ENCODE measurements around the gene BECN2.

The BECN2 gene

GRCh38 chr1:241964550-241965282 lies 7.1 kb downstream of the BECN2 start:
- no peaks in the 10 kb centered on the region for H4K20me1 ChIP-seq (ENCODE audit: insufficient read depth, low read length)
- no peaks in the 10 kb centered on the region for H3K36me3 ChIP-seq (ENCODE audit: insufficient read depth, low read length)
- no peaks in the 10 kb centered on the region for H3K4me1 ChIP-seq (ENCODE audit: insufficient read depth, low read length)
- H3K9me3 ChIP-seq (ENCODE audit: insufficient read depth, low read length, severe bottlenecking): no peaks in the 10 kb centered on the region
- no peak overlapping the region for H3K9ac ChIP-seq (ENCODE audit: low read depth, low read length)
- H2AFZ ChIP-seq (ENCODE audit: low read depth, low read length): no peak overlapping the region
- no peak overlapping the region for H3K4me2 ChIP-seq (ENCODE audit: insufficient read depth, low read length)
- H3K27me3 ChIP-seq (ENCODE audit: insufficient read depth, low read length, poor library complexity): no peaks in the 10 kb centered on the region
- ATAC-seq (ENCODE audit: insufficient read depth, low read depth): no peak
- H3K79me2 ChIP-seq (ENCODE audit: insufficient read depth, low read length): no peaks in the 10 kb centered on the region
- H3K4me3 ChIP-seq (ENCODE audit: low read depth in 1 of 2, low read length in 2 of 2): no peak overlapping the region
- no peak for DNase-seq
- H3K27ac ChIP-seq (ENCODE audit: low read length): no peak overlapping the region
- no peak for TF ChIP-seq EZH2 (IDR thresholded peaks at IDR 0.05; ENCODE audit: borderline replicate concordance, low read depth, low read length, severe bottlenecking)
- no peak for TF ChIP-seq CTCF (IDR thresholded peaks at IDR 0.05; ENCODE audit: borderline replicate concordance, extremely low read depth, low read length, poor library complexity, severe bottlenecking)

- ATAC-seq (ENCODE audit: insufficient read depth, low read depth) (no peak), DNase-seq (no peak)
- H3K36me3 ChIP-seq (ENCODE audit: insufficient read depth, low read length): no peaks in the 10 kb centered on the region
- H3K27me3 ChIP-seq (ENCODE audit: insufficient read depth, low read length, poor library complexity): no peaks in the 10 kb centered on the region
- no peak for TF ChIP-seq EZH2 (IDR thresholded peaks at IDR 0.05; ENCODE audit: borderline replicate concordance, low read depth, low read length, severe bottlenecking)
- no peak for TF ChIP-seq CTCF (IDR thresholded peaks at IDR 0.05; ENCODE audit: borderline replicate concordance, extremely low read depth, low read length, poor library complexity, severe bottlenecking)
- no peak overlapping the region for H3K9ac ChIP-seq (ENCODE audit: low read depth, low read length)
- H3K4me1 ChIP-seq (ENCODE audit: insufficient read depth, low read length): no peaks in the 10 kb centered on the region
- H3K4me2 ChIP-seq (ENCODE audit: insufficient read depth, low read length): no peak overlapping the region
- H3K9me3 ChIP-seq (ENCODE audit: insufficient read depth, low read length, severe bottlenecking): no peaks in the 10 kb centered on the region
- no peaks in the 10 kb centered on the region for H4K20me1 ChIP-seq (ENCODE audit: insufficient read depth, low read length)
- no peak overlapping the region for H2AFZ ChIP-seq (ENCODE audit: low read depth, low read length)
- H3K4me3 ChIP-seq (ENCODE audit: low read depth in 1 of 2, low read length in 2 of 2): no peak overlapping the region
- H3K27ac ChIP-seq (ENCODE audit: low read length): no peak overlapping the region
- no peaks in the 10 kb centered on the region for H3K79me2 ChIP-seq (ENCODE audit: insufficient read depth, low read length)
Measured at GRCh38 chr1:241968611-241969010, 11.0 kb downstream of the BECN2 start.

- H3K27me3 ChIP-seq (ENCODE audit: insufficient read depth, low read length, poor library complexity): no peaks in the 10 kb centered on the region
- DNase-seq (no peak), ATAC-seq (ENCODE audit: insufficient read depth, low read depth) (no peak)
- no peaks in the 10 kb centered on the region for H3K36me3 ChIP-seq (ENCODE audit: insufficient read depth, low read length)
- H3K4me2 ChIP-seq (ENCODE audit: insufficient read depth, low read length): no peak overlapping the region
- H3K4me1 ChIP-seq (ENCODE audit: insufficient read depth, low read length): no peaks in the 10 kb centered on the region
- no peak overlapping the region for H3K27ac ChIP-seq (ENCODE audit: low read length)
- no peaks in the 10 kb centered on the region for H4K20me1 ChIP-seq (ENCODE audit: insufficient read depth, low read length)
- no peaks in the 10 kb centered on the region for H3K9me3 ChIP-seq (ENCODE audit: insufficient read depth, low read length, severe bottlenecking)
- TF ChIP-seq CTCF (IDR thresholded peaks at IDR 0.05; ENCODE audit: borderline replicate concordance, extremely low read depth, low read length, poor library complexity, severe bottlenecking): no peak
- TF ChIP-seq EZH2 (IDR thresholded peaks at IDR 0.05; ENCODE audit: borderline replicate concordance, low read depth, low read length, severe bottlenecking): no peak
- no peaks in the 10 kb centered on the region for H3K79me2 ChIP-seq (ENCODE audit: insufficient read depth, low read length)
- H3K4me3 ChIP-seq (ENCODE audit: low read depth in 1 of 2, low read length in 2 of 2): no peak overlapping the region
- no peak overlapping the region for H3K9ac ChIP-seq (ENCODE audit: low read depth, low read length)
- H2AFZ ChIP-seq (ENCODE audit: low read depth, low read length): no peak overlapping the region
Measured at GRCh38 chr1:241972703-241973369, 15.3 kb downstream of the BECN2 start.
